ENCODE data around the gene APPL1. TPM values are rescaled to one million over a fixed set of nuclear protein-coding genes. Genes with fewer than 3 reads are reported as not detected.

The APPL1 gene
- total RNA-seq, 1 donor = 43.2 TPM

- TF ChIP-seq CTCF (IDR thresholded peaks at IDR 0.05; ENCODE audit: insufficient read depth, low read depth, low read length) = no peak
- no peak overlapping the region for H3K4me3 ChIP-seq (ENCODE audit: low read depth, low read length)
- DNase-seq (ENCODE audit: low read depth) = no peak
Observed at GRCh38 chr3:57234613-57235575, 7.4 kb downstream of the APPL1 start.

GRCh38 chr3:57244946-57245345, 17.4 kb downstream of the APPL1 start:
- H3K4me3 ChIP-seq (ENCODE audit: low read depth, low read length) = no peak overlapping the region
- no peak for DNase-seq (ENCODE audit: low read depth)
- TF ChIP-seq CTCF (IDR thresholded peaks at IDR 0.05; ENCODE audit: insufficient read depth, low read depth, low read length) = no peak

DNA sequence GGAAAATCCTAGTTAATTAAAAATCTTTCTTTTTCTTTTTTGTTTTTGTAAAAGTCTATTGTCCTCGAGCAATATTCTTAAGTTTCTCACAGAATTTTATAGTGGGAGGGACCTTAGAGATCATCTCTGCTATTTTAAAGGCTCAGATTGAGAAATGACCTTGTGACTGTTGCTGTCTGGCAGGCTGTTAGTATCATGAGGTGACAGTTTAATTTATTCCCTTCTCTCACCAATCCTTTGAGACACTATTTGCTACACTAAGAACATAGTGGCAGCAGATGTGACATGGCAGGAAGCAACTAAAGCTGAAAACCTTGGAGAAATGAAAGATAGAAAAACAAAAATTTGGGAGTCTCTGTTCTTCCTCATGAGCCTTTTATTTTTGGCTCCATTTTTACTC, 24.9 kb downstream of the APPL1 start:
- H3K4me3 ChIP-seq (ENCODE audit: low read depth, low read length) = no peak overlapping the region
- DNase-seq (ENCODE audit: low read depth) = peak; percentile 29
- TF ChIP-seq CTCF (IDR thresholded peaks at IDR 0.05; ENCODE audit: insufficient read depth, low read depth, low read length) = no peak

GRCh38 chr3:57256844-57257243, 29.3 kb downstream of the APPL1 start:
- H3K4me3 ChIP-seq (ENCODE audit: low read depth, low read length) = no peak overlapping the region
- TF ChIP-seq CTCF (IDR thresholded peaks at IDR 0.05; ENCODE audit: insufficient read depth, low read depth, low read length) = no peak
- DNase-seq (ENCODE audit: low read depth) = no peak

DNA sequence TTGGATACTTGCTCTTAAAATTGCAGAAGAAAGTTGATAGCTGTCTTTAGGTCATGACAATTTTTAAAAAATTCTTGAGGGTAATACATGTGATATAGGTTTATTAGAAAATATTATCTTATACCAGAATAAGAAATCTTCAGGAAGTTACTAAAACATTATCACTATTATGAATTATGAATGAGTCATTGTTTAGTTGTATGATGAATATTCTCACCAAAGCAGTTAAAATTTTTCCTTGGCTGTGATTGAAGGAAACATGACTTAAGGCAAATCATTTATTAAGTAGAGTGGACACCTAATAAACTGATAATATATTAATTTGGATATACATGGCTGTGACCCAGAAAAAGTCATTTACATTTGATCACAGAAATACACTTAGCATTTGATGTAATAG, 30.1 kb downstream of the APPL1 start:
- TF ChIP-seq CTCF (IDR thresholded peaks at IDR 0.05; ENCODE audit: insufficient read depth, low read depth, low read length) = no peak
- H3K4me3 ChIP-seq (ENCODE audit: low read depth, low read length) = no peak overlapping the region
- DNase-seq (ENCODE audit: low read depth) = no peak

- no peak for DNase-seq (ENCODE audit: low read depth)
- H3K4me3 ChIP-seq (ENCODE audit: low read depth, low read length) = no peak overlapping the region
- no peak for TF ChIP-seq CTCF (IDR thresholded peaks at IDR 0.05; ENCODE audit: insufficient read depth, low read depth, low read length)
Observed at GRCh38 chr3:57261119-57261518, 33.6 kb downstream of the APPL1 start.
